Tibial nerve (tissue), 4 donors: ENCODE measurements around the gene CLEC17A. TPM values are rescaled to one million over a fixed set of nuclear protein-coding genes. Genes with fewer than 3 reads are reported as not detected.
"Not testable (repeated sequence)": the region's sequence is repeated elsewhere in the genome, so short reads cannot be mapped to it uniquely, and the experiment has no call there.

Experiments used
- DNase-seq, 2 donors: peaks; one replicate each; pipeline ENCODE4 v3.0.0-alpha.2; 2019; ENCODE audit warnings: low spot score in 2 of 2
- H3K27ac ChIP-seq, 4 donors: fragments of 200-600 bp; sonication (generic) in 3 of 4; one replicate each; pipeline ENCODE4 v1.5.1; 2017 to 2019; ENCODE audit warnings: mild to moderate bottlenecking in 1 of 4
- H3K27me3 ChIP-seq, 2 donors: fragments of 200-600 bp; sonication (generic) in 1 of 2; one replicate each; pipeline versions ENCODE4 v1.5.1 to v1.6.0; 2017 to 2019
- H3K36me3 ChIP-seq, 3 donors: fragments of 200-600 bp; sonication (generic); one replicate each; pipeline ENCODE4 v1.5.1; 2018 to 2019
- H3K4me1 ChIP-seq, 4 donors: fragments of 200-600 bp; sonication (generic) in 3 of 4; one replicate each; pipeline ENCODE4 v1.5.1; 2017 to 2019
- H3K4me3 ChIP-seq, 4 donors: fragments of 200-600 bp; sonication (generic) in 3 of 4; one replicate each; pipeline ENCODE4 v1.5.1; 2017 to 2019; ENCODE audit warnings: mild to moderate bottlenecking in 1 of 4, moderate library complexity in 1 of 4
- H3K9me3 ChIP-seq, 4 donors: fragments of 200-600 bp; sonication (generic) in 3 of 4; one replicate each; pipeline ENCODE4 v1.5.1; 2017 to 2019
- CTCF ChIP-seq, 5 experiments: fragments of 200-600 bp in 3 of 5; fragments of 450-650 bp in 2 of 5; sonication (generic) in 3 of 5; IDR thresholded peaks; one replicate each; pipeline ENCODE4 v1.5.1; 2016 to 2019; ENCODE audit warnings: antibody characterized with exemption in 5 of 5, mild to moderate bottlenecking in 3 of 5, moderate library complexity in 2 of 5
- EP300 ChIP-seq, 2 donors: sonication (generic); formaldehyde crosslinking; IDR thresholded peaks; one replicate each; pipeline ENCODE4 v1.6.1; 2017; ENCODE audit warnings: antibody characterized with exemption in 2 of 2, mild to moderate bottlenecking in 1 of 2
- POLR2A ChIP-seq, 2 donors: fragments of 450-650 bp; IDR thresholded peaks; one replicate each; pipeline ENCODE4 v1.6.1; 2017; ENCODE audit warnings: antibody characterized with exemption in 2 of 2, mild to moderate bottlenecking in 2 of 2, moderate library complexity in 2 of 2
- WGBS, 2 donors: methylation state at CpG; one replicate each; pipeline ENCODE4 v1.1.5; 2018; 5-methylcytosine and 5-hydroxymethylcytosine counted together
- total RNA-seq, 4 donors: library from RNA; depleted of rRNA; stranded (reverse); fragments of >200 nt; gene quantifications; one replicate each; pipeline ENCODE4 v1.1.0, GENCODE V29; 2016

CLEC17A gene
- total RNA-seq, 4 donors from 2014 or later = 0.60 TPM; not detected in 3

GRCh38 chr19:14614099-14614412, 31.2 kb downstream of the CLEC17A start:
- 51 to 62% methylated on average over 4 of the region's 4 CpGs for WGBS, 2 donors
- TF ChIP-seq EP300 (IDR thresholded peaks at IDR 0.05) = no peak
- no peak for TF ChIP-seq POLR2A (IDR thresholded peaks at IDR 0.05)
- TF ChIP-seq CTCF (IDR thresholded peaks at IDR 0.05) = no peak
- peaks cover 0 to 8% (median under 1%) of the 10 kb centered on the region in 4 donors for H3K9me3 ChIP-seq
- no peak for DNase-seq
- no peak overlapping the region for H3K4me3 ChIP-seq
- no peak overlapping the region for H3K27ac ChIP-seq
- no peaks in the 10 kb centered on the region for H3K27me3 ChIP-seq
- H3K4me1 ChIP-seq = no peaks in the 10 kb centered on the region
- no peaks in the 10 kb centered on the region for H3K36me3 ChIP-seq

- Histone ChIP-seq H3K27ac (no peak overlapping the region), H3K4me1 (no peaks in the 10 kb centered on the region), H3K9me3 (peaks cover 0 to 20% (median 6%) of the 10 kb centered on the region in 4 donors), H3K4me3 (no peak overlapping the region), H3K36me3 (no peaks in the 10 kb centered on the region), H3K27me3 (no peaks in the 10 kb centered on the region)
- 91 to 95% methylated on average over 8 of the region's 8 CpGs for WGBS, 2 donors
- TF ChIP-seq EP300 (IDR thresholded peaks at IDR 0.05) (no peak), POLR2A (IDR thresholded peaks at IDR 0.05) (no peak), CTCF (IDR thresholded peaks at IDR 0.05) (no peak)
- no peak for DNase-seq
These were observed 32.7 kb downstream of the CLEC17A start for GRCh38 chr19:14615623-14616022.

- no peak for DNase-seq
- Histone ChIP-seq H3K27me3 (no peaks in the 10 kb centered on the region), H3K4me1 (no peaks in the 10 kb centered on the region), H3K27ac (no peak overlapping the region), H3K36me3 (no peaks in the 10 kb centered on the region), H3K4me3 (no peak overlapping the region), H3K9me3 (peaks cover 0 to 27% (median 6%) of the 10 kb centered on the region in 4 donors)
- TF ChIP-seq POLR2A (IDR thresholded peaks at IDR 0.05) (no peak), EP300 (IDR thresholded peaks at IDR 0.05) (no peak), CTCF (IDR thresholded peaks at IDR 0.05) (no peak)
- WGBS, 2 donors = 86 to 88% methylated on average over 3 of the region's 3 CpGs
These were observed 33.5 kb downstream of the CLEC17A start for GRCh38 chr19:14616407-14616806.

GRCh38 chr19:14619404-14619803, 36.5 kb downstream of the CLEC17A start:
- no peak overlapping the region for H3K27ac ChIP-seq
- DNase-seq = no peak
- no peak overlapping the region for H3K4me3 ChIP-seq
- H3K9me3 ChIP-seq = peaks cover 0 to 34% (median 6%) of the 10 kb centered on the region in 4 donors
- no peaks in the 10 kb centered on the region for H3K27me3 ChIP-seq
- H3K4me1 ChIP-seq = no peaks in the 10 kb centered on the region
- no peaks in the 10 kb centered on the region for H3K36me3 ChIP-seq
- TF ChIP-seq CTCF (IDR thresholded peaks at IDR 0.05) (no peak), EP300 (IDR thresholded peaks at IDR 0.05) (no peak), POLR2A (IDR thresholded peaks at IDR 0.05) (no peak)

- DNase-seq, H3K4me1 ChIP-seq, H3K27ac ChIP-seq, H3K27me3 ChIP-seq, H3K4me3 ChIP-seq, H3K36me3 ChIP-seq: not testable (repeated sequence)
- 75 to 83% methylated on average over 6 of the region's 6 CpGs for WGBS, 2 donors
- peaks cover 0 to 41% (median 3%) of the 10 kb centered on the region in 4 donors for H3K9me3 ChIP-seq
These were observed 41.6 kb downstream of the CLEC17A start for GRCh38 chr19:14624491-14624890.

- peaks cover 0 to 25% (median 0%) of the 10 kb centered on the region in 4 donors for H3K9me3 ChIP-seq
- H3K36me3 ChIP-seq = no peaks in the 10 kb centered on the region
- no peaks in the 10 kb centered on the region for H3K4me1 ChIP-seq
- 87 to 97% methylated on average over 1 of the region's 1 CpG for WGBS, 2 donors
- no peaks in the 10 kb centered on the region for H3K27me3 ChIP-seq
- H3K27ac ChIP-seq = no peak overlapping the region
- H3K4me3 ChIP-seq = no peak overlapping the region
- TF ChIP-seq EP300 (IDR thresholded peaks at IDR 0.05) (no peak), CTCF (IDR thresholded peaks at IDR 0.05) (no peak), POLR2A (IDR thresholded peaks at IDR 0.05) (no peak)
- no peak for DNase-seq
These were observed 46.7 kb downstream of the CLEC17A start for GRCh38 chr19:14629557-14629956.
